Stimulated activated memory B cell treated with anti-CD40 and anti-IgM and Interleukin-4, amounts not matched to agents 10 μg/mL and 1 μg/mL and 100 μg/mL, for 72 hours (primary cell): ENCODE results near the gene MCOLN2.
"Not testable (repeated sequence)": the region's sequence is repeated elsewhere in the genome, so short reads cannot be mapped to it uniquely, and the experiment has no call there.

Experiments
- ATAC-seq: fragments of 150-1000 bp; cut with Tn5 transposase; 2 replicates; pipeline ENCODE4 v1.10.0; 2021
- H3K27ac Mint-ChIP-seq: one replicate; pipeline ENCODE4 v1.8.0; 2022; ENCODE audit warnings: mild to moderate bottlenecking, mixed read lengths
- H3K27me3 Mint-ChIP-seq: one replicate; pipeline ENCODE4 v1.8.0; 2022; ENCODE audit warnings: mixed read lengths
- H3K36me3 Mint-ChIP-seq: one replicate; pipeline ENCODE4 v1.8.0; 2022; ENCODE audit warnings: mixed read lengths
- H3K4me1 Mint-ChIP-seq: one replicate; pipeline ENCODE4 v1.8.0; 2022; ENCODE audit warnings: mixed read lengths
- H3K4me3 Mint-ChIP-seq: one replicate; pipeline ENCODE4 v1.8.0; 2022; ENCODE audit warnings: mild to moderate bottlenecking, moderate library complexity, mixed read lengths
- H3K9me3 Mint-ChIP-seq: one replicate; pipeline ENCODE4 v1.8.0; 2022; ENCODE audit warnings: mixed read lengths

The MCOLN2 gene

DNA sequence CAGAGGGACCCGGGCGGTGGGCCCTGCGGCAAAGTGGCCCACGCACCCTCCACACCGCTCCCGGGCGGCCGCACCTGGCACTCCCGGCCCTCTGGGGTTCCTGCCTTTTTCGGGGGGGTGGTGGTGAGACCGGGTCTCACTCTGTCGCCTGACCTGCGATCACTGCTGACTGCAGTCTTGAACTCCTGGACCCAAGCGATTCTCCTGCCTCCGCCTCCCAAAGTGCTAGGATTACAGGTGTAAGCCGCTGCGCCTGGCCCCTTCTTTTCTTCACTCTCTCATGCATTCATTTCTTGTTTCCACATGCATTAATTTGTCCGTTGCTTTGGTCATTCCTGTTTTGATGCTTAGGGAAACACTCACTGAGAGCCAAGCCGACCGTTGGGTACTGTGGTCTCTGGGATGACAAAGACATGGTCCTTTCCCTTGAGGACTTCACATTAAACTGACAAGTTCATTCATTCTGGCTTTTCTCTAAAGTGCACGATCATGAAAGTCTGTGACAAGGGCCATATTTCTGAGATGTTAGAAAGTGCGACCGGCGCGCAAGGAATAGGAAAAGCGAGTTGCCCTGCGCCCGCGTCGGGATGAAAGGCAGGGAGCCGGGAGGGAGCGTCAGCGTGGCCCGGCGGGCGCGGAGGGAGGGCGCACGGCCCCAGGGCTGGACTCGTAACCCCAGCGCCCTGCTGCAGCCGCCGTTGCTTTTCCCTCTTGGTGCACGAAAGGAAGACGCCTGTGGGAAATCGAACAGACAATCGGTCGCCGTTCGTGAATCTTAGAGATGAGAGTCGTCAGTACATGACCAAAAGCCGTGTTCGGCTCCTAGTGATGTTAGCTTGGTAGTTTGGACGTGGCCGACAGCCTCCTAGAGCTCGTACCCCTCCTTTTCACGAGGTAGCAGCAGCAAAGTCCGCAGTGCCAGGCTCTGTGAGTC lies 1.0 kb upstream of the MCOLN2 start:
- peaks cover 18% of the 10 kb centered on the region for H3K36me3 Mint-ChIP-seq
- H3K27ac Mint-ChIP-seq = peak overlapping the region; percentile 95
- H3K9me3 Mint-ChIP-seq = no peaks in the 10 kb centered on the region
- peak; percentile 1 for ATAC-seq
- peak overlapping the region; percentile 97 for H3K4me3 Mint-ChIP-seq
- peaks cover 50% of the 10 kb centered on the region for H3K4me1 Mint-ChIP-seq
- H3K27me3 Mint-ChIP-seq = no peaks in the 10 kb centered on the region

DNA sequence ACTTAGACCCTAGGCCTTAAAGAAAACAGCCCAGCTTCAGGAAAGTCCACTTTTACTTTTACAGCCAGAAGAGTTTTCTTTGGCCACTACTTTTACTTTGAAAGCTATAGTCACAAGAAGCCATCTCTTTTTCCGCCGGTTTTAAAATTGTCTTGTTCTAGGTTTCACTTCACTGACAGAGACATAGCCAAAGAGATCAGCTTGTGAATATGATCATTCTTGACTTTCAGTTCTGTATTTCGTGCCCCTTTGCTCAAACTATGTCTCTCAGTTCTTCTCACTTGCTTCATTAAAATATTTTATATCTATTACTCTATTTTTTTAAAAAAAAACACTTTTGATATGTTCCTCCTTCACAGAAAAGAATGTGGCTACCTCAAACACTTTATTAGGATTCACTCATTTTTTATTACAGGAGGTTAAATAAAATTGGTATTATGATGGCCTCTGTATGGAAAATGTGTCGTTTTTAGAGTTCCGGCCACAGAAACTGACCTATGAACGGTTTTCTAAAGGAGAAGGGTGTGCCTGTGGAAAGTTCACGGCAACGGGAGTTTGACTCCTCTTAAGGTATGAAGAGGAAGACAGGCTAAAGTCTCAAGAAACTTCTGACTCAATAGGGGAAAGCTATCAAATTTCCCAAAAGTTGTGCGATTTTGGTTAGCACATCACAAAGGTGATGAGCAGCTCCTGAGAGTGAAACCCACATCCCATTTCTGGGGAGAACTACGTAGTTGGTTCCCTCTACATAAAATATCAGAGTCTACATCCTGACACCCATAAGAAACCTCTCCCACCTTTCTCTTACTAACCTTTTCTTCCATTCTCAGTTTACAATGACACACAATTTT lies 1.2 kb downstream of the MCOLN2 start:
- peaks cover 30% of the 10 kb centered on the region for H3K36me3 Mint-ChIP-seq
- no peaks in the 10 kb centered on the region for H3K27me3 Mint-ChIP-seq
- H3K9me3 Mint-ChIP-seq = no peaks in the 10 kb centered on the region
- H3K4me1 Mint-ChIP-seq = peaks cover 56% of the 10 kb centered on the region
- peak overlapping the region; percentile 95 for H3K27ac Mint-ChIP-seq
- peak; percentile 46 for ATAC-seq
- peak overlapping the region; percentile 97 for H3K4me3 Mint-ChIP-seq

GRCh38 chr1:84991097-84991920 lies 5.6 kb downstream of the MCOLN2 start:
- Mint-ChIP-seq H3K27ac (peak overlapping the region; percentile 95), H3K4me1 (peaks cover 54% of the 10 kb centered on the region), H3K36me3 (peaks cover 43% of the 10 kb centered on the region), H3K9me3 (no peaks in the 10 kb centered on the region), H3K4me3 (peak overlapping the region; percentile 61), H3K27me3 (no peaks in the 10 kb centered on the region)
- peak; percentile 80 for ATAC-seq

- ATAC-seq = peak; percentile 86
- H3K27ac Mint-ChIP-seq = peak overlapping the region; percentile 41
- peaks cover 73% of the 10 kb centered on the region for H3K4me1 Mint-ChIP-seq
- H3K4me3 Mint-ChIP-seq = peak overlapping the region; percentile 51
- H3K27me3 Mint-ChIP-seq = no peaks in the 10 kb centered on the region
- peaks cover 60% of the 10 kb centered on the region for H3K36me3 Mint-ChIP-seq
- H3K9me3 Mint-ChIP-seq = no peaks in the 10 kb centered on the region
These were observed 8.3 kb downstream of the MCOLN2 start for GRCh38 chr1:84988588-84988987.

DNA sequence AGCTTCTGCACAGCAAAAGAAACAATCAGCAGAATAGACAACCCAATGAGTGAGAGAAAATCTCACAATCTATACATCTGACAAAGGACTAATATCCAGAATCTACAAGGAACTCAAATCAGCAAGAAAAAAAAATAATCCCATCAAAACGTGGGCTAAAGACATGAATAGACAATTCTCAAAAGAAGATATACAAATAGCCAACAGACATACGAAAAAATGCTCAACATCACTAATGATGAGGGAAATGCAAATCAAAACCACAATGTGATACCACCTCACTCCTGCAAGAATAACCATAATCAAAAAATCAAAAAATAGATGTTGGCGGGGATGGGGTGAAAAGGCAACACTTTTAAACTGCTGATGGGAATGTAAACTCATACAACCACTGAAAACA lies 10.4 kb downstream of the MCOLN2 start:
- H3K4me3 Mint-ChIP-seq = peak overlapping the region; percentile 33
- peaks cover 49% of the 10 kb centered on the region for H3K36me3 Mint-ChIP-seq
- not testable (repeated sequence) for ATAC-seq, H3K27me3 Mint-ChIP-seq, H3K9me3 Mint-ChIP-seq
- peak overlapping the region; percentile 44 for H3K27ac Mint-ChIP-seq
- peaks cover 62% of the 10 kb centered on the region for H3K4me1 Mint-ChIP-seq

GRCh38 chr1:84985365-84985764 lies 11.5 kb downstream of the MCOLN2 start:
- H3K4me1 Mint-ChIP-seq = peaks cover 65% of the 10 kb centered on the region
- peak overlapping the region; percentile 24 for H3K4me3 Mint-ChIP-seq
- H3K27ac Mint-ChIP-seq = peak overlapping the region; percentile 44
- peaks cover 5% of the 10 kb centered on the region for H3K9me3 Mint-ChIP-seq
- peak; percentile 58 for ATAC-seq
- peaks cover 59% of the 10 kb centered on the region for H3K36me3 Mint-ChIP-seq
- H3K27me3 Mint-ChIP-seq = no peaks in the 10 kb centered on the region

- no peak for ATAC-seq
- Mint-ChIP-seq H3K4me1 (peaks cover 84% of the 10 kb centered on the region), H3K4me3 (no peak overlapping the region), H3K36me3 (peaks cover 83% of the 10 kb centered on the region), H3K9me3 (peaks cover 5% of the 10 kb centered on the region), H3K27ac (no peak overlapping the region), H3K27me3 (no peaks in the 10 kb centered on the region)
These were observed 14.5 kb downstream of the MCOLN2 start for GRCh38 chr1:84982395-84982794.

DNA sequence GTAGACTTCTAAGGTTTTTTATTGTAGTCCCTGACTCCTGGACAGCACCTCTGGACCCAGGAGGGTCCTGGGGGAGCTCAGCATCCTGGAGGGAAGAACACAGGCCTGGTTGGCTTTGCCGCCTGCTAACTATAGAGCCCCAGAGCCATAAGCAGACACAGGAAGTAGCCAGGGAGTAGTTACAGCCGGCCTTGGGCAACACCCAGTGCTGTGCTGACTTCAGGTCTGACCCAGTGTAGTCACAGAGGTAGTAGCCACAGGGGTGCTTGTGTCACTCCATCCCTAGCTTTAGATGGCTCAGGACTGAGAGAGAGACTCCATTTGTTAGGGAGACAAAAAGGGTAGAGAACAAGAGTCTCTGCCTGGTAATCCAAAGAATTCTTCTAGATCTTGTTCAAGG lies 21.9 kb downstream of the MCOLN2 start:
- Mint-ChIP-seq H3K27me3 (no peaks in the 10 kb centered on the region), H3K4me1 (peaks cover 97% of the 10 kb centered on the region), H3K9me3 (peaks cover 3% of the 10 kb centered on the region), H3K27ac (peak overlapping the region; percentile 93), H3K4me3 (peak overlapping the region; percentile 64), H3K36me3 (peaks cover 70% of the 10 kb centered on the region)
- no peak for ATAC-seq

DNA sequence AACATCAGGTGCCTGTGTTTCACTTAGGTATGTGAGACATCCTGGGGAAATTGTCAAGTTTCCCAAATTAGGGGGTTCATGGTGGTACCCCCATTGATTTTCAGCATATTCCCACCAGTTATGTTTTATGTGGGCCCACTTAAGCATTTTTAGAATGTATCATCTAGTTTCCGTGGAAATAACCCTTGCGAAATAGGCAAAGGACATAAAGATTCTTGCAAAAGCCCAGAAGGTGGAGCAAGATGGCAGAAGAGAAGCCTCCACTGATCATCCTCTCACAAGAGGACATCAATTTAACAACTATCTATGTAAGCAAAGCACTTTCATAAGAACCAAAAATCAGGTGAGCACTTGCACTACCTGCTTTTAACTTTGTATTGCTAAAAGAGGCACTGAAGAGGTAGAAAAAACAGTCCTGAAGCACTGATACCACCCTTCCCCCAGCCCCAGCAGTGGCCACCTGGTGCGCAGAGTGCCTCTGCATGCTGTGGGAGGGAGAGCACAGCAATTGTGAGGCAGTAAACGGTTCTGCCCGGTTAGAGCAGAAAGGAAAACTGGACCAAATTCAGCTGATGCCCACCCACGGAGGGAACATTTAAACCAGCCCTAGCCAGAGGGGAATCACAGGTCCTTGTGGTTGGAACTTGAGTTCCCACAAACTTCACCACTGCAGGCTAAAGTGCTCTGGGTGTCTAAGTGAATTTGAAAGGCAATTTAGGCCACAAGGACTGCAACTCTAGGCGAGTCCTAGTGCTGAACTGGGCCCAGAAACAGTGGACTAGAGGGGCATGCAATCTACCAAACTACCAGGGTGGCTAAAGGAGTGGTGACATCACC lies 23.2 kb downstream of the MCOLN2 start:
- H3K27me3 Mint-ChIP-seq = no peaks in the 10 kb centered on the region
- peak overlapping the region; percentile 44 for H3K4me3 Mint-ChIP-seq
- H3K36me3 Mint-ChIP-seq = peaks cover 60% of the 10 kb centered on the region
- H3K9me3 Mint-ChIP-seq = peaks cover 3% of the 10 kb centered on the region
- peak overlapping the region; percentile 93 for H3K27ac Mint-ChIP-seq
- peaks cover 96% of the 10 kb centered on the region for H3K4me1 Mint-ChIP-seq
- ATAC-seq = peak; percentile 71

DNA sequence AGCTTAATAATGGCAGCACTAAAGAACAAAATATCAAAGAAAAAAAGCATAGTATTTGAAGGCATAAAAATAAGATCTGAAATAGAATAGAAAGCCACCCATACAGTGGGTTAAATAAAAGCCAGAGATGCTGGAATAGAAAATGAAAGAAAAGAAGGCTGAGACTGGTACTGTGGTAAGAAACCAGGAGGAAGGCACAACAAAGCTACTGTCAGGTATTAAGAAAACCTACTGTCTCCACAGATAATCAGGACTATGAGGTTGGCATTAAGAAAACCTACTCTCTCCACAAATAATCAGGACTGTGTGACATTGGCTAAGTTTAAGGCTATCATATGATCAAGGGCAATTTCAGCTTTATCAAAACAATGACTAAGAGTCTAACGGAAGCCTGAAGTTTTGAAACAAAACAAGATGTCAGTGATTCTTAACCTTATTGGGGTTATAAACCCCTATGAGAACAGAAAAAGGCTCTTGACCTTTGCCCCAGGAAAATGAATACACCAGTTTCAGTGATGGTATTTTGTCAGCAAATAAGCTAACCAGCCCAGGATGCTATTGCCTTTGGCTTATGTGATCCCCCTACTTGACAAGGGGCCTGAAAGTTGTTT lies 24.4 kb downstream of the MCOLN2 start:
- peaks cover 60% of the 10 kb centered on the region for H3K36me3 Mint-ChIP-seq
- no peak for ATAC-seq
- H3K9me3 Mint-ChIP-seq = peaks cover 3% of the 10 kb centered on the region
- H3K27ac Mint-ChIP-seq = peak overlapping the region; percentile 93
- H3K4me1 Mint-ChIP-seq = peaks cover 96% of the 10 kb centered on the region
- H3K4me3 Mint-ChIP-seq = peak overlapping the region; percentile 69
- H3K27me3 Mint-ChIP-seq = no peaks in the 10 kb centered on the region

GRCh38 chr1:84971957-84972356 lies 25.0 kb downstream of the MCOLN2 start:
- ATAC-seq = peak; percentile 54
- peak overlapping the region; percentile 69 for H3K4me3 Mint-ChIP-seq

DNA sequence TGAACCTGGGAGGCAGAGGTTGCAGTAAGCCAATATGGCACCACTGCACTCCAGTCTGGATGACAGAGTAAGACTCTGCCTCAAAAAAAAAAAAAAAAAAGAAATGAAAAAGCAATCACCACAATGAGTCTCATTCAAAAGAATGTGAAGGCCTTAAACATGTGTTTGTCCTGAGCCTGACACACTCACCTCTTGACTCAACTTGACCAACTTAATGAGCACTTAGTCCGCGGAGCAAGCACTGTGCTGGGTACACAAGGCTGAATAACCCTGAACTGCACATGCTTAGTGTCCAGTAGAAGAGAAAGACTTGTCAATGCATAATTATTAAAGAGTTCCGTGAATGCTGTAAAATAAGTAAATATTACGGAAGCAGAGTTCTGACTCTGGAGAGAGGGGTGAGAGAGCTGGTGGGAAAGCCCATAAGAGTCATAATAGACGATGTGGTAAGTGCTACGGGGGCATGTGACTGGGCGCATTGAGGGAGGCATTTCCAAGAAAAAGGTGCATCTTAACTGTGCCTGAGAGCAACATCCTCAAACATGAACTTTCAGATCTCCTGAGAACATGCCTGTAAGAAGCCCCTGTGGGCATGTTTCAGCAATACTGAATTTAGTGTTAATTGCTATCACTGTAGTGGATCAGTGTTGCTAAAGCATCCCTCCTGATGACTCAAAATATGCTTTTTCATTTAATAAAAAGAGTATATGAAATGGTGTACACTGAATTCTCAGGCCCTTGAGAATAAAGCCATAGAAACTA lies 27.2 kb downstream of the MCOLN2 start:
- Mint-ChIP-seq H3K4me1 (peaks cover 69% of the 10 kb centered on the region), H3K36me3 (peaks cover 43% of the 10 kb centered on the region), H3K4me3 (peak overlapping the region; percentile 23), H3K9me3 (no peaks in the 10 kb centered on the region), H3K27ac (peak overlapping the region; percentile 93), H3K27me3 (no peaks in the 10 kb centered on the region)
- peak; percentile 89 for ATAC-seq

More at GRCh38 chr1:84971957-84972356, 25.0 kb downstream of the MCOLN2 start:
- Mint-ChIP-seq H3K9me3 (peaks cover under 1% of the 10 kb centered on the region), H3K27ac (peak overlapping the region; percentile 93), H3K4me1 (peaks cover 91% of the 10 kb centered on the region), H3K36me3 (peaks cover 58% of the 10 kb centered on the region), H3K27me3 (no peaks in the 10 kb centered on the region)

DNA sequence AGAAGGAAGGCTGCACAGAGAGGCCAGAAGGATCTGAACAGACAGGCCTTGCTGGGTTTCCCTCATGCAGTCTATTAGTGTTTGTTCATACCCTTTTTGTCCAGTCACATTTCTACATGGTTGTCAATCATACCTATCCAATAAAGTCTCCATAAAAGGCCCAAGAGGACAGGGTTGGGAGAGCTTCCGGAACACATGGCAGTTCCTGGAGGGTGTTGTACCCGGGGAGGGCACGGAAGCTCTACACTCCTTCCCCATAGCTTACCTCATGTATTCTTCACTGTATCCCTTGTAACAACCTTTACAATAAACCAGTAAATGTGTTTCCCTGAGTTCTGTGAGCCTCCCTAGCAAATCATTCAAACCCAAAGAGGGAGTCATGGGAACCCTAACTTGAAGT lies 28.0 kb downstream of the MCOLN2 start:
- Mint-ChIP-seq H3K27me3 (no peaks in the 10 kb centered on the region), H3K27ac (peak overlapping the region; percentile 93), H3K36me3 (peaks cover 45% of the 10 kb centered on the region), H3K9me3 (no peaks in the 10 kb centered on the region), H3K4me3 (no peak overlapping the region), H3K4me1 (peaks cover 61% of the 10 kb centered on the region)
- no peak for ATAC-seq
